ENCODE results near the gene VAMP7. TPM values are rescaled to one million over a fixed set of nuclear protein-coding genes. Genes with fewer than 3 reads are reported as not detected.

VAMP7 gene
- total RNA-seq, 1 experiment from 2014 or later: 30.3 TPM

GRCh38 chrX:155864655-155865054, 16.5 kb upstream of the VAMP7 start:
- H3K4me3 Mint-ChIP-seq (ENCODE audit: low read depth, unreplicated experiment): no peak overlapping the region
- no peak overlapping the region for H3K27ac Mint-ChIP-seq (ENCODE audit: unreplicated experiment)
- intact Hi-C loops (cut with micrococcal nuclease; ENCODE audit: unreplicated experiment): no loop called here
- peaks cover 9% of the 10 kb centered on the region for H3K9me3 Mint-ChIP-seq (ENCODE audit: low read depth, unreplicated experiment)
- TF ChIP-seq CTCF (IDR thresholded peaks at IDR 0.05; ENCODE audit: unreplicated experiment): no peak
- no peaks in the 10 kb centered on the region for H3K27me3 Mint-ChIP-seq (ENCODE audit: unreplicated experiment)
- CTCF ChIA-PET: no interaction called here
- BruUV-seq (replicated peaks): no TSS peak
- H3K4me1 Mint-ChIP-seq (ENCODE audit: low read depth, unreplicated experiment): no peaks in the 10 kb centered on the region
- no peaks in the 10 kb centered on the region for H3K36me3 Mint-ChIP-seq (ENCODE audit: insufficient read depth, unreplicated experiment)
- DNase-seq: no peak

GRCh38 chrX:155865193-155865592, 16.0 kb upstream of the VAMP7 start:
- Mint-ChIP-seq H3K27ac (ENCODE audit: unreplicated experiment) (no peak overlapping the region), H3K4me1 (ENCODE audit: low read depth, unreplicated experiment) (no peaks in the 10 kb centered on the region), H3K9me3 (ENCODE audit: low read depth, unreplicated experiment) (peaks cover 9% of the 10 kb centered on the region), H3K36me3 (ENCODE audit: insufficient read depth, unreplicated experiment) (no peaks in the 10 kb centered on the region), H3K4me3 (ENCODE audit: low read depth, unreplicated experiment) (no peak overlapping the region), H3K27me3 (ENCODE audit: unreplicated experiment) (no peaks in the 10 kb centered on the region)
- no peak for DNase-seq
- CTCF ChIA-PET: no interaction called here
- no TSS peak for BruUV-seq (replicated peaks)
- no peak for TF ChIP-seq CTCF (IDR thresholded peaks at IDR 0.05; ENCODE audit: unreplicated experiment)
- intact Hi-C loops (cut with micrococcal nuclease; ENCODE audit: unreplicated experiment): no loop called here

- TF ChIP-seq CTCF (IDR thresholded peaks at IDR 0.05; ENCODE audit: unreplicated experiment): no peak
- no peaks in the 10 kb centered on the region for H3K36me3 Mint-ChIP-seq (ENCODE audit: insufficient read depth, unreplicated experiment)
- no peaks in the 10 kb centered on the region for H3K27me3 Mint-ChIP-seq (ENCODE audit: unreplicated experiment)
- intact Hi-C loops (cut with micrococcal nuclease; ENCODE audit: unreplicated experiment): no loop called here
- peaks cover 11% of the 10 kb centered on the region for H3K9me3 Mint-ChIP-seq (ENCODE audit: low read depth, unreplicated experiment)
- H3K4me3 Mint-ChIP-seq (ENCODE audit: low read depth, unreplicated experiment): no peak overlapping the region
- no peak for DNase-seq
- CTCF ChIA-PET: no interaction called here
- BruUV-seq (replicated peaks): no TSS peak
- H3K27ac Mint-ChIP-seq (ENCODE audit: unreplicated experiment): no peak overlapping the region
- H3K4me1 Mint-ChIP-seq (ENCODE audit: low read depth, unreplicated experiment): no peaks in the 10 kb centered on the region
These were observed 13.3 kb upstream of the VAMP7 start for GRCh38 chrX:155867821-155868220.

GRCh38 chrX:155870958-155871357, 10.2 kb upstream of the VAMP7 start:
- no peak for TF ChIP-seq CTCF (IDR thresholded peaks at IDR 0.05; ENCODE audit: unreplicated experiment)
- Mint-ChIP-seq H3K4me3 (ENCODE audit: low read depth, unreplicated experiment) (no peak overlapping the region), H3K27me3 (ENCODE audit: unreplicated experiment) (peaks cover 9% of the 10 kb centered on the region), H3K9me3 (ENCODE audit: low read depth, unreplicated experiment) (peaks cover 11% of the 10 kb centered on the region), H3K36me3 (ENCODE audit: insufficient read depth, unreplicated experiment) (no peaks in the 10 kb centered on the region), H3K27ac (ENCODE audit: unreplicated experiment) (no peak overlapping the region), H3K4me1 (ENCODE audit: low read depth, unreplicated experiment) (no peaks in the 10 kb centered on the region)
- intact Hi-C loops (cut with micrococcal nuclease; ENCODE audit: unreplicated experiment): no loop called here
- DNase-seq: no peak
- no TSS peak for BruUV-seq (replicated peaks)
- CTCF ChIA-PET: no interaction called here

- Mint-ChIP-seq H3K27ac (ENCODE audit: unreplicated experiment) (no peak overlapping the region), H3K36me3 (ENCODE audit: insufficient read depth, unreplicated experiment) (no peaks in the 10 kb centered on the region), H3K27me3 (ENCODE audit: unreplicated experiment) (peaks cover 9% of the 10 kb centered on the region), H3K4me3 (ENCODE audit: low read depth, unreplicated experiment) (no peak overlapping the region), H3K4me1 (ENCODE audit: low read depth, unreplicated experiment) (no peaks in the 10 kb centered on the region), H3K9me3 (ENCODE audit: low read depth, unreplicated experiment) (peaks cover 11% of the 10 kb centered on the region)
- intact Hi-C loops (cut with micrococcal nuclease; ENCODE audit: unreplicated experiment): no loop called here
- TF ChIP-seq CTCF (IDR thresholded peaks at IDR 0.05; ENCODE audit: unreplicated experiment): no peak
- DNase-seq: no peak
- no TSS peak for BruUV-seq (replicated peaks)
- CTCF ChIA-PET: no interaction called here
These were observed 9.2 kb upstream of the VAMP7 start for GRCh38 chrX:155871934-155872333.

Measured in Calu3 (cell line).